ENCODE results near the gene P2RX3. TPM values are rescaled to one million over a fixed set of nuclear protein-coding genes. Genes with fewer than 3 reads are reported as not detected.

P2RX3 gene
- total and polyA plus RNA-seq, 2 of the 8 experiments (the other 6 are each of a cell fraction or from before 2014, with no cell fraction given) = 0.45 to 0.47 TPM

DNA sequence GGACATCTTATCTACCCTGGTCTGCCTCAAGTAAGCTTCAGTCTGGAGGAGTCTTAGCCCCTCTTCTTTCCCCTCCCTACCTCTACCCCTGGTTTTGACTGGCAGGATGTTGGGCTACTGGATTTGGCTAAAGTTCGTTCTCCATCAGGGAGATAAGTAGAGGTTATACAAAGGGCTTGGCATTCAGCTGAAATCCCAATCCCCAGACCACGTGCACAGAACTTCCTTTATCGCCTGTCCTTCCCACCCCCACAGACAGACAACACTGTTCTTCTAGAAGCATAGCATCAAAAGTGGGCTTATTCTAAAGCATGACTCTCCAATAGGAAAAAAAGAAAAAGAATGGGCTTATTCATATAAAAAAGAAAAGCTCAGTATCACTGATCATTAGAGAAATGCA is 35.0 kb downstream of the P2RX3 start (continued):
- TF ChIP-seq, protein P1, sequence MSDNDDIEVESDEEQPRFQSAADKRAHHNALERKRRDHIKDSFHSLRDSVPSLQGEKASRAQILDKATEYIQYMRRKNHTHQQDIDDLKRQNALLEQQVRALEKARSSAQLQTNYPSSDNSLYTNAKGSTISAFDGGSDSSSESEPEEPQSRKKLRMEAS (IDR thresholded peaks at IDR 0.05) = no peak
- no peak for TF ChIP-seq ZNF274 (IDR thresholded peaks at IDR 0.05; ENCODE audit: borderline replicate concordance, extremely low read depth, low read length)
- TF ChIP-seq, protein P2, sequence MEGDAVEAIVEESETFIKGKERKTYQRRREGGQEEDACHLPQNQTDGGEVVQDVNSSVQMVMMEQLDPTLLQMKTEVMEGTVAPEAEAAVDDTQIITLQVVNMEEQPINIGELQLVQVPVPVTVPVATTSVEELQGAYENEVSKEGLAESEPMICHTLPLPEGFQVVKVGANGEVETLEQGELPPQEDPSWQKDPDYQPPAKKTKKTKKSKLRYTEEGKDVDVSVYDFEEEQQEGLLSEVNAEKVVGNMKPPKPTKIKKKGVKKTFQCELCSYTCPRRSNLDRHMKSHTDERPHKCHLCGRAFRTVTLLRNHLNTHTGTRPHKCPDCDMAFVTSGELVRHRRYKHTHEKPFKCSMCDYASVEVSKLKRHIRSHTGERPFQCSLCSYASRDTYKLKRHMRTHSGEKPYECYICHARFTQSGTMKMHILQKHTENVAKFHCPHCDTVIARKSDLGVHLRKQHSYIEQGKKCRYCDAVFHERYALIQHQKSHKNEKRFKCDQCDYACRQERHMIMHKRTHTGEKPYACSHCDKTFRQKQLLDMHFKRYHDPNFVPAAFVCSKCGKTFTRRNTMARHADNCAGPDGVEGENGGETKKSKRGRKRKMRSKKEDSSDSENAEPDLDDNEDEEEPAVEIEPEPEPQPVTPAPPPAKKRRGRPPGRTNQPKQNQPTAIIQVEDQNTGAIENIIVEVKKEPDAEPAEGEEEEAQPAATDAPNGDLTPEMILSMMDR (IDR thresholded peaks at IDR 0.05; ENCODE audit: control extremely low read depth in 1 of 3, insufficient read depth in 1 of 3, low read depth in 1 of 3, low read length in 3 of 3) = no peak
- no peak for TF ChIP-seq SP1 (IDR thresholded peaks at IDR 0.05; ENCODE audit: low read depth, low read length)

Data from H1 (cell line).